Measurements from ENCODE around the gene GH2.
"Not testable (repeated sequence)": the region's sequence is repeated elsewhere in the genome, so short reads cannot be mapped to it uniquely, and the experiment has no call there.

GH2 gene

DNA sequence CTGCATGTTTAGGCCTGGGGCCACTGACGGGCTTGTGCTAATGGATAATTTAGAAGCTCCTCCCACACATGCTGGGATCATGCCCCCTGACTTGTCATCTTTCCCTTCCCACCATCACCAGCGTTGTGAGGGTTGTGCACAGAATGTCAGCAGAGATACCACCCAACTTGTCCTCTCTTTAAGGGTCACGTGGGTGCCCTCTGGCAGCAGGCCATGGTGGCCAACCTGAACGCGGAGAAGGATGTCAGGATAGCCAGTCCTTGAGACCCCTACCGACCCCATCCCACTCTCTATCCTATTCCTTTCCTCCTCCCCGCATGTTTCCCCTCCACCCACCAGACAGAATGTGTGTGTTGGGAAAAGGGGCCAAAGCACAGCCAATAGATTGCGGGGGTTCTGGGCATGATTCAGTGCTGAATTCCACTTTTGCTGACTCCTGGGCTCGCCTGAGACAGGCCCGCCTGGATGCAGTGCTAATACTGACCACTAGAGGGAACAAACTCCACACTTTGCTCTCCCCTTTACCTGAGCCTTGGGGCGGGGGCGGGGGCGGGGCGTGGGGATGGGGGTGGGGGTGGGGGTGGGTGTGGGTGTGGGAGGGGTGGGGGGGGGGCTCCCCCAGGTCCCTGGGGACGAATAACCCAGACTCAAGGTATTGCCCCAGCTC, at the start of gene GH2:
GH2 (minus strand) TSS at position 10 of the 667 bp plus-strand sequence. CDS start 143 bp downstream, outside the sequence.
- peak; percentile 44 for DNase-seq

DNA sequence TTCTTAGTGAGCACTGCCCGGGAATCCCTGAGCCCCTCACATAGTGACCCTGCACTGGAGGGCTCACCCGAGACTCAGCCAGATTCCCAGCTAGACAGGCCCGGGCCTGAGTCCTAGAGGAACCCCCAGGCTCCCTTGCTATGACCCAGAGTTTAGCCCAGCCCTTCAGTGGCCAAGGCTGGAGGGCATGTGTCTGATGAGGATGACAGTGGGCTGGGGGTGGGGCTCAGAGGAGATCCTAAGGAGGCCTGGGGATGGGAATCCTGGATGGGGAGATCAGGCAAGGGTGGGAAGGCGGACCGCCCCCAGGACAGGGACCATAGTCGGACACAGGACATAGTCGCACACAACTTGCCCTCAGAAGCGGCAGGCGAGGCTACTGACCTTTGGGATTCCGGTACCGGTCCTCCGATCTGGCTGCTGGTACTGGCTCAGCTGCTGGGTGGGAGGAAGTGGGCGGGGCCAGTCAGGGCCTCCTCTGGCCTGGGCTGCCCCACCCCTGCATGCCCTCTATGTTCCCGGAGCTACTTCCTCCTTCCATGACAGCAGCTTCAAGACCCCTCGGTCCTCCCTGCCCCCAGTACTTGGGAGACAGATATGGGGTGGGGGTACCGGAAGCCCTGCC, 49.3 kb upstream of the GH2 start:
- DNase-seq: peak; percentile 43

DNA sequence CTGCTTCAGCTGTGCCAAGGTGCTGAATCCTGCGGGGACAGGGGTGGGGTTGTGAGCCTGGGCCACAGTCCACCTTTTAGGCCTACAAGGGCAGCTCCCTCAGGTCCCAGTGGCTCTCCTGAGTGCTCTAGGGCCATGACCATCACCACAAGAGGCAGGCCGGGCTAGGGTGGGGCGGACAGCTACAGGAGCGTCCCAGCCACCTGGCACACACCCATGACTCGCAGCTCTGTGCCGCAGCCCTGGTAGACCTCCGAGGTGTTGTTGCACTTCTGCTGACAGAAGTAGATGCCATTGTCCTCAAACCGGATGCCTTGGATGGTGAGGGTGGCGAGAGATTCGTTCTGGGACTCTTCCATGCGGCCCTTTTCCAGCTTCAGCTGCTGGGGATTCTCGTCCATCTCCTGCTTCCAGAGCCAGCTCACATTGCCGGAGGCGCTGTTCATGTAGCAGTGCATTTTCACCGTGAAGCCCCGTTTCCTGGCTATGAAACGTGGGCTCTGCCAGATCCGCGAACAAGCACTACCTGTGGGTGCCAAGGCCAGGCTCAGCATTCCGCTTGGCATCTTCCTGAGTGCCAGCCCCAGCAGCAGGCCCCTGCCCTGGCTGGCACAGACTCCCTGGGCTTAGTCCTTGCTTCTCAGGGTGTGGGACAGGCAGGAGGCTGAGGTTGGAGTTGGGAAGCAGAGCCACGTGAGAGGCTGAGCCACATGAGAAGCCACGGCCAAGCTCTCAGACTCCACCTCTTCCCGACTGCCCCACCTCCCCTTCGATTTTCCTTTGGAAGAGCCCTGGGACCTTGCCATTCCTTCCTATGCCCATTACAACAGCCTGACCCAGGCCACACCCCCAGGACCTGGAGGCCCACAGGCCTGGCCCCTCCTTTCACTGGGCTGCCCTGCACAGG, 48.4 kb upstream of the GH2 start:
- no peak for DNase-seq

DNA sequence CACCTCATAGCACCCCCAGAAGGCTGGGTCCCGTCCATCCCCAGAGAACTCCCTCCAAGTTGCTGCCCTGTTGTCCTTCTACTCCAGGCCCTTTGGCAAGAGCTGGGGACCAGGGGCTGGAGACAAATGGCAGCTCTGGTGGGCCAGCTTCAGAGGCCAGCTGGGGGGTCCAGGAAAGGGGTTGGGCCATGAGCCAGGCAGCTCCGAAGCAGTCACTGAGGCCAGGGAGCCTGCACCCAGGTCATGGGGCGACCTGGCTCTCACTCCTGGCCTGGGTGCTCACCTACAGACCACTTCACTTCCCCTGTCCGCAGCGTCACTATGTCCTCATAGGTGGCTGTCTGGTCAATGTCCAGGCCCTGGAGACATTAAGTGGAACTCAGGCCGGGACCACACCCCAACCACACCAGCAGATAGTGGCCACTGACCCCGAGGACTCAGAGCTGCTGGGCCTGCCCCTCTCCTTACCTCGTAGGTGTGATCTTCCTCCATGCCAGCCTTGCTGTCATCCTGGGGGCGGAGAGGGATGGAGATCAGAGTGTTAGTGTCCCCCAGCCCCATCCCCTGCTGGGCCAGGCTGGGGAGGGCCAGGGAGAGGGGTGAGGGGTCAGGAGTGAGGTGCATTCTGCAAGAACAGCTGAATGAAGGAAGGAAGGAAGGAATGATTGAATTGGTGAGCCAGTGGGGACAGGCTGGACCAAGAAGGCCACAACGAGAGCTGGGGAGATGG, 47.4 kb upstream of the GH2 start:
- no peak for DNase-seq

GRCh38 chr17:63928172-63928666, 46.5 kb upstream of the GH2 start:
- DNase-seq: no peak

GRCh38 chr17:63927464-63928171, 45.9 kb upstream of the GH2 start:
- no peak for DNase-seq

DNA sequence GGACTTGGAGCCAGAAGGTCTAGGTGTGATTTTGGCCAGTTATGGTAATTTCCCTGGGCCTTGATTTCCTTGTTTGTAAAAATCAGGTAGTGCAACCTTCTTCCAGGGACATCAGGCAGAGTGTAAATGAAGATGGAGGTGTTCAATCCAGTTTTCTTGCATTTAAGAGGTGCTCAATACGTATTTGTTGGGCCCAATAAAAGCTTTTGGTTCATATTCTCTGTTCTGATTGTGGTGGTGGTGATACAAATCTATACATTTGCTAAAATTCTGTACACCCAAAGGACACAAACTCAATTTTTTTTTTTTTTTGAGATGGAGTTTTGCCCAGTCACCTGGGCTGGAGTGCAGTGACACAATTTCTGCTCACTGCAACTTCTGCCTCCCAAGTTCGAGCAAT, 44.4 kb upstream of the GH2 start:
- no peak for DNase-seq

- no peak for DNase-seq
Observed at GRCh38 chr17:63925615-63926014, 43.9 kb upstream of the GH2 start.

GRCh38 chr17:63922402-63922801, 40.7 kb upstream of the GH2 start:
- DNase-seq: not testable (repeated sequence)

- DNase-seq: not testable (repeated sequence)
Observed at GRCh38 chr17:63920779-63921178, 39.0 kb upstream of the GH2 start.

DNA sequence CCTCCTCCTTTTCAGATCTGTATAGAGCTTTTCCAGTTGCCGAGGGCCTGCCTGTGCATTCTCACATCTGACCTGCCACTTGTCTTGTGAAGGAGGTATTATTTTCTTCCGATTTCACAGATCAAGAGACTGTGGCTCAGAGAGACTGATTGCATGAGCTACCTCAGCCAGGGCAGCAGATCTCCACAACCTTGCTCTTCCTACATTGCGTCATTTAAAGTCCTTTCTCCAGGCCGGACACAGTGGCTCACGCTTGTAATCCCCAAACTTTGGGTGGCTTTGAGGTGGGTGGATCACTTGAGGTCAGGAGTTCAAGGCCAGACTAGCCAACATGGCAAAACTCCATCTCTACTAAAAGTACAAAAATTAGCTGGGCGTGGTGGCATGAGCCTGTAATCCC, 38.3 kb upstream of the GH2 start:
- not testable (repeated sequence) for DNase-seq

- peak; percentile 57 for DNase-seq
Observed at GRCh38 chr17:63919311-63919723, 37.6 kb upstream of the GH2 start.

GRCh38 chr17:63918789-63919305, 37.1 kb upstream of the GH2 start, which contains the start of gene GH1:
GH1 (minus strand) TSS chr17:63918839; CDS start chr17:63918776, 63 bp downstream.
- not testable (repeated sequence) for DNase-seq

DNA sequence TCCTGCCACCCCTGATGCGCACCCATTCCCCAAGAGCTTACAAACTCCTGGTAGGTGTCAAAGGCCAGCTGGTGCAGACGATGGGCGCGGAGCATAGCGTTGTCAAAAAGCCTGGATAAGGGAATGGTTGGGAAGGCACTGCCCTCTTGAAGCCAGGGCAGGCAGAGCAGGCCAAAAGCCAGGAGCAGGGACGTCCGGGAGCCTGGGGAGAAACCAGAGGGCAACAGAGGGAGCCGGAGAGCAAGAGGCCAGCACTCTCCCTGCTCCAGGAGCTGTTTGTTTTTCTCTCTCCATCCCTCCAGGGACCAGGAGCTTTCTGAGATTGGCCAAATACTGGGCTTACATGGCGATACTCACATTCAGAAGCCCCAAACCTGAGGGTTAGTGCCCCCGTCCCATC, 36.6 kb upstream of the GH2 start:
- DNase-seq: no peak

- no peak for DNase-seq
Observed at GRCh38 chr17:63917646-63918045, 35.9 kb upstream of the GH2 start.

- not testable (repeated sequence) for DNase-seq
Observed at GRCh38 chr17:63917206-63917605, 35.5 kb upstream of the GH2 start.

- no peak for DNase-seq
Observed at GRCh38 chr17:63916566-63917185, 34.9 kb upstream of the GH2 start.

DNA sequence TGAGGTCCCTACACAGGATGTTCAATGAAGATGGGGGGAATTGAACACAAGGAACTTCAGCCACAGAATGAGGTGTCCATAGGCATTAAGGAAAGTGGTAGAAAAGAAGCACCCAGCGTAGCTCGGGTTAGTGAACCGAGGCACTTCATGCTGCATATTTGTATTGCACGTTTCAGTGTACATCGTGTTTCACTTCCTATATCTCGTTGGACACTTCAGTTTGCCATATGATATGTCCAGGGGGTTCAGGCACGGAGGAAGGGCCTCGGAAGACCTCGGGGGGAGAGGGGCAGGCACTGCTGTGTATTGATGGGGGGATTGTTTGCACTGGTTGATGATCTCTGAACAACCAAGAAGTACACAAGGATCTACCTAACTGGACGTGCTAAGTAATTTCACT, 34.0 kb upstream of the GH2 start:
- not testable (repeated sequence) for DNase-seq

DNA sequence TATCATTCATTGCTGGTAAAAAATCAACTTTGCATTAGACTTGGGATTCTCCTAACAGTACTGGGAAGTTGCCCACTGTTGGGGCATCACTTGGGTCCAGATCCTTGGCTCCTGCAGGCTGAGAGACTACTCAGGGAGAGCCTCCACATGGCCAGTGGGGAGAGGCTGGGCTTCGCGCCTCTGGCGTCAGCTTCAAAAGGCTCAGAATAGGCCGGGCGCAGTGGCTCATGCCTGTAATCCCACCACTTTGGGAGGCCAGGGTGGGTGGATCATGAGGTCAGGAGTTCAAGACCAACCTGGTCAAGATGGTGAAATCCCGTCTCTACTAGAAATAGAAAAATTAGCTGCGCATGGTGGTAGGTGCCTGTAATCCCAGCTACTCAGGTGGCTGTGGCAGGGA, 32.7 kb upstream of the GH2 start:
- no peak for DNase-seq

DNA sequence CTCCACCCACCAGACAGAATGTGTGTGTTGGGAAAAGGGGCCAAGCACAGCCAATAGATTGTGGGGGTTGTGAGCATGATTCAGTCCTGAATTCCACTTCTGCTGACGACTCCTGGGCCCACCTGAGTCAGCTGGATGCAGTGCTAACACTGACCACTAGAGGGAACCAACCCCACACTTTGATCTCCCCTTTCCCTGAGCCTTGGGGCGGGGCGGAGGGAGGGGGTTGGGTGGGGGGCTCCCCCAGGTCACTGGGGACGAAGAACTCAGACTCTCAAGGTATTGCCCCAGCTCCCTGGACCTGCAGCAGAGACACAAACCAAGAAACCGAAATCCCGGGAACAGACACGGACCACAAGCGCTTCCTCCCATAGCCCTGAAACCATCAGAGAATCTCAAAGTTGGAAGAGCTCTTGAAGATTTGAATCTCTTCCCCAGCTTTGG, 29.9 kb upstream of the GH2 start:
- peak; percentile 43 for DNase-seq

- DNase-seq: no peak
Observed at GRCh38 chr17:63911041-63911635, 29.4 kb upstream of the GH2 start, which contains the start of gene CSHL1. CSHL1 (minus strand) TSS chr17:63911258; CDS start chr17:63911196, 62 bp downstream.
